GM10847 (cell line): Measurements from ENCODE around the gene IGSF10.

Experiments used
- POLR2A ChIP-seq: IDR thresholded peaks from 2 replicates; pipeline ENCODE4 v1.6.1; 2011; ENCODE audit not compliant: insufficient read length; ENCODE audit errors: extremely low read depth

IGSF10 gene

DNA sequence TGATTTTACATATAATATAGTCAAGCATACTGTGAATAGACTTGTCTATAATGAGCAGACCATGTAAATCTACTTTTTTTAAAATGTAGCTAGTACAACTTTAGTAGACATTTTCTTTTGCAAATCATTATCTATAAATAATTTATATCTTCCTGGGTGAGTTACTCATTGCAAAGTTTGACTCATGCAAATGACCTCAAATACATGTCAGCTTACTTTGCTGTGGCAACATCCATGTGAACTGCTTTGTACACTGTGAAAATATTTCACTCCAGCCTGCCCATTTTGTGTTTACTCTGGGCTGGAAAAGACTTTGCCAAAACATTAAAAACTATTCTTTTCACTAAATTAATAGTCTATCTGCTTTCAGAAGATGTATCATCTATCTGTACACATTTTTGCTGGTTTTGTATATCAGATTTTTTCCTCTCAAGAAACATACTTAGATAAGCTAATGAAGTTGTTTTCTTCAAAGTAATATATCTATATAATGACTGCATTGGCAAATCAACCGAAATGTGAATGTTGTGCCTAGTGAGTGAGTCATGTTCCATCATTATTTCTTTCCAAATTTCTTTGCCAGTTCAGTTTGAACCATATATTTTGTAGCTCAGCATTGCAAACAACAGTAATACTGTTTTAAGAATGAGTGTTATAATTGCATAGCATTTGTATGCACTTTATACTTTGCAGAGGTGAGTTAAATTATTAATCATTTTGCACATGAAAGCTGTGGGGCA lies 26.5 kb downstream of the IGSF10 start:
- TF ChIP-seq POLR2A, result no peak

DNA sequence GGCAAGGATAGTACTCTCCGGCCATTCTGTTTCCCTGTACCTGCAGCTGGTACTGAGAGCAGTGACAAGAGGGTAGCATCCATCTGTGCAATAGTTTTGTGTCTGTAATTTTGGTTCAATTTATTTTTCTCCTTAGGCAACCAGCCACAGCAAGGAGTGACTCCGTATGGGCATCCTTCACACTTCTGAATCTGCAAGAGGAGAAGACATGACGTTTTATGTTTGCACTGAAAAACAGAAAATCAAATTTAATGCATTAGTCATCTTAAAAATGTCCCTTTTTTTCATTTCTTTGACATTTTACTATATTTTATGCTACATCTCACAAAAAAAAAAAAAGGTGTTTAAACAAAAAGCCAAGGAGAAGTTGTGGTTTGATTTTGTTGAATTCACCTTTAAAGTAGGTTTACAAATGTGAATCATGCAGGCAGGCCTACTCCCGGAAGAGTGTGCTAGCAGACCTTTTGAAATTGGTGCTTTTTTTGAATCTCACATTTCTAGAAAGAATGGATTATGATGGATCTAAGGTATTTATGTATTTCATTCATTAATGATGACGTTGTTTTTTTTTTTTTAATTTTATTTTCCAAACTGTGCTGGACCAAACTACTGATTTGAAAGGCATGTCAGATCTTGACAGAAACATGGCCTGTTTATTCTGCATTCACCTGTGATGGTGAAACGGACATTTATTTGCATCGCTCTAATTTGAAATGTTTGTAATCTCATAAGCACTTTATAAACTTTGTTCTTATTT lies 28.1 kb downstream of the IGSF10 start:
- no peak for TF ChIP-seq POLR2A

DNA sequence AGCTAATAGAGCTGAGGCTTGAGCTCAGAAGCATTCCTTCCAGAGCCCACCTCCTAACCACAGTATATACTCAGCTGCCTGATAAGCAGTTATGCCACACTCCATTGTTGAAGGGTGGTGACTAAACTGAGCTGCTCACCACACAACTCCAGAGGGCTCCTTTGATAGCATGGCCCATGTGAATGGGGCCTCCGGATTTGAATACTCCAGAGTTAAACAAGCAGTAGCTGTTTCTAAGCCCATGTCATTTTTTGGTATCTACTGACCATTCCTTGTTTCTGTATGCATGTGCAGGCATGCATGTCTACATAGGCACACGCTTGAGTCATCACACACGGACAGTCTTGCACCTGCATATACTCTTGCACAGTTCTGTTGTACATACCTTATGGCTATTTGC lies 28.9 kb downstream of the IGSF10 start:
- TF ChIP-seq POLR2A, result no peak

GRCh38 chr3:151430821-151431484 lies 29.9 kb downstream of the IGSF10 start:
- no peak for TF ChIP-seq POLR2A

DNA sequence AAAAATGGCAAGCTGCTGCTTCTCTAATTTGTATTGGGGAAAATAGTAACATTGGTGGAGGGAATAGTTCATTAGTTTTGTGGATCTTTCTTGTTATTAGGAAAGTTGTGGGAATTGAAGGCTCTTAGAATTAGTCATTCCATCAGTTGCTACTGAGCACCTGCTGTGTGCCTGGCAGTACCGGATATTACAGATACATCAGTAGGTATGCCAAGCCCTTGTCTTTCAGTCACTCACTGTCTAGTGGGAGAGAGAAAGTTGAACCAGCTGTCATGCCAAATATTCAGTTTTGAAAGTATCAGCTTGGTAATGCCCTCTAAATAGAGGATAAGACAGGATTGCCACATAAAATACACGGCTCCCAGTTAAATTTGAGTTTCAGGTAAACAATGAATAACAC lies 32.5 kb downstream of the IGSF10 start:
- no peak for TF ChIP-seq POLR2A

DNA sequence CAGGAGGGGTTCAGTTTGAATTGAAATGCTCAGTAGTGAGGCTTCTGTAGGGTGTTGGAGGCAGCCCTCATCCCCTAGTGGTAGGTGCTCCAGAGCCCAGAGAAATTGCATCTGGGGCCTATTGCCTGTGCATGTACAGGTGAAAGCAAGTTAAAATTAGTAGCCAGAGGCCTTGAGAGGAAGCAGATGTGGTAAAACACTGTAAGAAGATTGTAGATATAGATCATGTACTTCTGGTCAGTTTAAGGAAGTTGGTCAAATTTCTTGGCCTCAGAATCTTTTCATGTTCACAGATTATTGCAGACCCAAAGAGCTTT lies 34.6 kb downstream of the IGSF10 start:
- TF ChIP-seq POLR2A, result no peak

GRCh38 chr3:151425627-151426340 lies 35.1 kb downstream of the IGSF10 start:
- no peak for TF ChIP-seq POLR2A

GRCh38 chr3:151423091-151423490 lies 37.8 kb downstream of the IGSF10 start:
- TF ChIP-seq POLR2A, result no peak

- TF ChIP-seq POLR2A, result no peak
Observed at GRCh38 chr3:151421938-151422337, 38.9 kb downstream of the IGSF10 start.

DNA sequence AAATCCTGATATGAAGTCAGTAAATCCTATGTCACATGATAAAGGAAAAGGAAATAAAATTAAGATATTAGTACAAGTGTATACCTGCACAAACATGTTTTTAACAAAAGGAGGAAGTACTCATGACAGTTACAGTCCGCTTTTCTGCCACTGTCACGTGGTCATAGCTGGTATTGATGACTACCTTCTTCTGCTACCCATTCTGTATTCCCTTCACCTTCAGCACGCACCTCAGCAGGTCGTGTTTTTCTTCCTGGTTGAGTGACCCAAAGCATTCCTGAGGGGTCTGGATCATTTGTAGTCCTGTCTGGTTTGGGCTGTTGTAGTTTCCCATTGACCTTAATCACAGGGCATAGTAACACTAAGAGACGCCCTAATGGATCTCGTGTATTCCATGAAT lies 41.1 kb downstream of the IGSF10 start:
- TF ChIP-seq POLR2A, result no peak

- TF ChIP-seq POLR2A, result no peak
Observed at GRCh38 chr3:151415289-151415688, 45.6 kb downstream of the IGSF10 start.

DNA sequence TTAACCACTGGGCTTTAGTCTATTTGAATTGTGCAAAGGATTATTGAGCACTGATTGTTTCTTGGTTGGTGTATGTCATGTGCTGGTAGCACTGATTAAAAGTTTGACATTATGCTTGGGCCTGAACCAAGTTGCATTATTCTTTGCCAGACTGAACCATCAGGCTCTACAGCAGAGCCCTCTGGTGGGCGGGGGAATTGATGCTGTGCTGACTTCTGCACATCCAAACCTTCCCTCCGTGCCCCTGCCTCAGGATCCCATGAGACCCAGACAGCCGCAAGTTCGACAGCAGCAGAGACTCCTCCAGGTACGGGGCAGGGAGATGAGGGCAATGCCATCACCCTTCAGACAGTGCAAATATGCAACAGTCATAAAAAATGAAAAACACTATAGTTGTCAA lies 47.9 kb downstream of the IGSF10 start:
- TF ChIP-seq POLR2A, result no peak
